Endothelial cell of umbilical vein (primary cell): ENCODE results near the gene ACTG1. TPM values are rescaled to one million over a fixed set of nuclear protein-coding genes. Genes with fewer than 3 reads are reported as not detected.

Source experiments
- BruUV-seq: library from RNA; stranded (reverse); fragments of 400-500 nt; replicated peaks from 2 replicates; lab custom pipeline; 2021; lab: Mats Ljungman, UMichigan
- CTCF ChIA-PET: fragments of 300-600, 350-600 bp; sonication (Branson Sonifier 250); formaldehyde crosslinking; loops from one replicate; lab custom pipeline; 2021; ENCODE audit warnings: antibody characterized with exemption, inconsistent platforms; lab: Charles Lee
- POLR2A ChIA-PET: fragments of 300-600, 350-600 bp; sonication (Branson Sonifier 250); formaldehyde crosslinking; loops from one replicate; lab custom pipeline; 2021; ENCODE audit warnings: antibody characterized with exemption, inconsistent platforms; lab: Charles Lee
- DNase-seq: peaks from one replicate; pipeline ENCODE4 v3.0.0-alpha.2; 2011; ENCODE audit warnings: low read depth, low spot score
- FAIRE-seq: peaks from 2 replicates; lab custom pipeline; 2011; peaks lifted over from hg19 to GRCh38; lab: Jason Lieb, UNC
- H2AFZ ChIP-seq: 2 replicates; pipeline ENCODE4 v1.6.0; 2012; ENCODE audit warnings: low read depth, low read length, control low read depth, inconsistent platforms
- H3K27ac ChIP-seq: 2 replicates; pipeline ENCODE4 v1.5.1; 2011; ENCODE audit warnings: low read depth, mild to moderate bottlenecking, control low read depth, low read length, moderate library complexity; ENCODE audit not compliant: insufficient read depth
- H3K27me3 ChIP-seq, 2 experiments: 2 replicates each; pipeline versions ENCODE4 v1.6.0 to v1.6.1; 2011; ENCODE audit warnings: low read length in 2 of 2, mixed read lengths in 1 of 2; ENCODE audit not compliant: control insufficient read depth in 2 of 2, insufficient read depth in 2 of 2
- H3K36me3 ChIP-seq, 2 experiments: 2 replicates in 1 of 2; 3 replicates in 1 of 2; pipeline ENCODE4 v1.5.1; 2011; ENCODE audit warnings: low read length in 2 of 2, mild to moderate bottlenecking in 1 of 2, moderate library complexity in 1 of 2; ENCODE audit not compliant: control insufficient read depth in 2 of 2, insufficient read depth in 2 of 2; ENCODE audit errors: extremely low read depth in 1 of 2
- H3K4me1 ChIP-seq: 3 replicates; pipeline ENCODE4 v1.5.1; 2011; ENCODE audit warnings: mild to moderate bottlenecking, low read length; ENCODE audit not compliant: control insufficient read depth, insufficient read depth; ENCODE audit errors: extremely low read depth
- H3K4me2 ChIP-seq: 2 replicates; pipeline ENCODE4 v1.6.1; 2011; ENCODE audit warnings: low read length, control low read depth, mixed read lengths; ENCODE audit not compliant: insufficient read depth
- H3K4me3 ChIP-seq, 3 experiments: fragments of 200-600 bp in 1 of 3; sonication (generic), shearing (Covaris generic) in 1 of 3; replicated peaks in 1 of 3; 2 replicates each; pipeline ENCODE4 v1.5.1; 2011 to 2016; ENCODE audit warnings: control low read depth in 3 of 3, low read length in 3 of 3, mild to moderate bottlenecking in 2 of 3, inconsistent platforms in 1 of 3, low read depth in 1 of 3, moderate library complexity in 1 of 3; ENCODE audit not compliant: insufficient read depth in 1 of 3
- H3K79me2 ChIP-seq: 2 replicates; pipeline ENCODE4 v1.6.0; 2012; ENCODE audit warnings: low read length, inconsistent platforms; ENCODE audit not compliant: control insufficient read depth, insufficient read depth
- H3K9ac ChIP-seq: replicated peaks from 2 replicates; pipeline ENCODE3; 2011; ENCODE audit warnings: low read length, control low read depth; ENCODE audit not compliant: insufficient read depth; ENCODE audit errors: extremely low read depth
- H3K9me1 ChIP-seq: replicated peaks from 3 replicates; pipeline ENCODE4 v1.6.0; 2011; ENCODE audit warnings: mild to moderate bottlenecking, low read length; ENCODE audit not compliant: control insufficient read depth, insufficient read depth; ENCODE audit errors: extremely low read depth
- H3K9me3 ChIP-seq: replicated peaks from 2 replicates; pipeline ENCODE4 v1.5.1; 2012; ENCODE audit warnings: low read length, inconsistent platforms; ENCODE audit not compliant: control insufficient read depth, insufficient read depth
- H4K20me1 ChIP-seq: replicated peaks from 2 replicates; pipeline ENCODE3; 2011; ENCODE audit warnings: mild to moderate bottlenecking, low read length; ENCODE audit not compliant: control insufficient read depth, insufficient read depth; ENCODE audit errors: extremely low read depth
- CTCF ChIP-seq, 2 donors: IDR thresholded peaks; 1 replicate in 1 of 2; 2 replicates in 1 of 2; pipeline ENCODE4 v1.5.1; 2011; ENCODE audit warnings: low read length in 2 of 2, mild to moderate bottlenecking in 2 of 2, moderate library complexity in 2 of 2, control low read depth in 1 of 2, inconsistent platforms in 1 of 2, low read depth in 1 of 2; ENCODE audit not compliant: insufficient read depth in 1 of 2; ENCODE audit errors: extremely low read depth in 1 of 2
- EZH2 ChIP-seq: IDR thresholded peaks from 2 replicates; pipeline ENCODE4 v1.6.1; 2012; ENCODE audit warnings: borderline replicate concordance, low read depth, mild to moderate bottlenecking, moderate library complexity, low read length, inconsistent platforms; ENCODE audit not compliant: severe bottlenecking
- FOS ChIP-seq: IDR thresholded peaks from 2 replicates; pipeline ENCODE4 v1.6.1; 2011; ENCODE audit warnings: mild to moderate bottlenecking, low read length, moderate library complexity, borderline replicate concordance; ENCODE audit not compliant: insufficient read depth
- GATA2 ChIP-seq: IDR thresholded peaks from 2 replicates; pipeline ENCODE4 v1.7.0; 2011; ENCODE audit warnings: low read depth, mild to moderate bottlenecking, moderate library complexity, mixed read lengths, low read length; ENCODE audit not compliant: insufficient read length, insufficient read depth
- JUN ChIP-seq: IDR thresholded peaks from 2 replicates; pipeline ENCODE4 v1.6.1; 2011; ENCODE audit warnings: borderline replicate concordance, low read depth; ENCODE audit not compliant: insufficient read length, insufficient read depth
- MAX ChIP-seq: IDR thresholded peaks from 2 replicates; pipeline ENCODE4 v1.6.1; 2011; ENCODE audit not compliant: insufficient read depth, insufficient read length
- MYC ChIP-seq: IDR thresholded peaks from one replicate; pipeline ENCODE4 v1.6.1; 2011; ENCODE audit warnings: mild to moderate bottlenecking, low read depth, low read length
- POLR2A ChIP-seq: IDR thresholded peaks from 2 replicates; pipeline ENCODE4 v1.6.1; 2012; ENCODE audit warnings: low read depth, mild to moderate bottlenecking, control low read depth, low read length
- POLR2AphosphoS5 ChIP-seq: IDR thresholded peaks from 2 replicates; pipeline ENCODE4 v1.6.1; 2012; ENCODE audit warnings: low read depth, mild to moderate bottlenecking, control low read depth, low read length, moderate library complexity; ENCODE audit not compliant: insufficient read depth
- dilution Hi-C: fragments of 300-500 bp; cut with MboI; formaldehyde crosslinking; loops from one replicate; pipeline ENCODE4 v1.15.0; 2019; ENCODE audit warnings: low sequenced_read_pairs; ENCODE audit not compliant: extremely low pct_ligation_motif_present
- intact Hi-C: fragments of 100-400 bp; cut with micrococcal nuclease; formaldehyde crosslinking; loops from one replicate; pipeline ENCODE4 v1.10.0; 2022
- polyA plus RNA-seq, 4 experiments: library from polyadenylated mRNA; depleted of rRNA in 3 of 4; stranded (reverse) in 3 of 4; unstranded in 1 of 4; fragments of >200 nt; gene quantifications; 2 replicates each; pipeline versions ENCODE4 v1.2.1 to v1.2.3, GENCODE V29; 2011 to 2012; ENCODE audit warnings: missing spikeins in 1 of 4
- total RNA-seq: library from RNA; stranded (reverse); gene quantifications from 2 replicates; pipeline ENCODE4 v1.2.3, GENCODE V29; 2021

The ACTG1 gene
- total and polyA plus RNA-seq, 2 donors (not counting 3 experiments of a cell fraction or from before 2014, with no cell fraction given) = 6,127 to 10,663 TPM

- H2AFZ ChIP-seq = no peak overlapping the region
- POLR2A ChIA-PET = no interaction called here
Observed at GRCh38 chr17:81487089-81487486, 25.5 kb downstream of the ACTG1 start.

More at GRCh38 chr17:81487089-81487486, 25.5 kb downstream of the ACTG1 start:
- Histone ChIP-seq H4K20me1 (no peaks in the 10 kb centered on the region), H3K4me3 (no peak overlapping the region), H3K9me1 (no peaks in the 10 kb centered on the region), H3K36me3 (no peaks in the 10 kb centered on the region), H3K27me3 (peaks cover 4% of the 10 kb centered on the region in 2 experiments), H3K9me3 (no peaks in the 10 kb centered on the region), H3K4me1 (peaks cover 14% of the 10 kb centered on the region), H3K27ac (no peak overlapping the region), H3K79me2 (no peaks in the 10 kb centered on the region), H3K4me2 (no peak overlapping the region), H3K9ac (no peak overlapping the region)
- CTCF ChIA-PET = interaction anchor here (6.8 kb wide), 1 partner anchor 232 kb away, joined by 117 read pairs; no protein-coding TSS in a partner anchor
- dilution Hi-C loops = no loop called here
- FAIRE-seq = no peak
- intact Hi-C loops = no loop called here
- TF ChIP-seq EZH2 = no peak
- TF ChIP-seq MYC = no peak
- TF ChIP-seq FOS = no peak
- no peak for TF ChIP-seq CTCF (IDR thresholded peaks at IDR 0.05; ENCODE audit: extremely low read depth in 1 of 2, insufficient read depth in 1 of 2, low read depth in 1 of 2, low read length in 2 of 2)
- TF ChIP-seq MAX = no peak
- no peak for TF ChIP-seq POLR2A
- no peak for TF ChIP-seq JUN
- TF ChIP-seq POLR2AphosphoS5 = no peak
- no peak for TF ChIP-seq GATA2
- no peak for DNase-seq
- BruUV-seq = no TSS peak
